Amniotic stem cell (primary cell): ENCODE results near the gene UMOD.
"Not testable (repeated sequence)": the region's sequence is repeated elsewhere in the genome, so short reads cannot be mapped to it uniquely, and the experiment has no call there.

Experiments used
- DNase-seq: peaks from one replicate; lab custom pipeline; 2025; lab: John Stamatoyannopoulos, UW

Gene UMOD

DNA sequence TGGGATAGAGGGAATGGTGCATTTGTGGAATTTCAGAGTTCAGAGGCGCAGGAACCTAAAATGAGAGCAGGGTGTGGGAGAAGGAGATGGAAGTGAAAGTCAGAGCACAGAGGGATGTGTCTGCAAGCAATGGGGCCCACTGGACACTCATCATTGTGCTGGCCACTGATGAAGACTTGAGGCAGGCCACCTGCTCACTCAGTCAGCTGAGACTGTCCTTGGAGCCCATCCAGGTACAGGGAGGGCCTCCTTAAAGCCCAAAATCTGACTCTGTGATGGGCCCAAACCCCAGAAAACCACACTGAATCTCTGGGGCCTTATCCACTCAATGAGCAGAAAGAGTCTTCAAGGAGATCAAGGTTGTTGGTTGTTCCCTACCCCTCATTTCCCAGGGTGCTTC is 30.8 kb downstream of the UMOD start:
- no peak for DNase-seq

DNA sequence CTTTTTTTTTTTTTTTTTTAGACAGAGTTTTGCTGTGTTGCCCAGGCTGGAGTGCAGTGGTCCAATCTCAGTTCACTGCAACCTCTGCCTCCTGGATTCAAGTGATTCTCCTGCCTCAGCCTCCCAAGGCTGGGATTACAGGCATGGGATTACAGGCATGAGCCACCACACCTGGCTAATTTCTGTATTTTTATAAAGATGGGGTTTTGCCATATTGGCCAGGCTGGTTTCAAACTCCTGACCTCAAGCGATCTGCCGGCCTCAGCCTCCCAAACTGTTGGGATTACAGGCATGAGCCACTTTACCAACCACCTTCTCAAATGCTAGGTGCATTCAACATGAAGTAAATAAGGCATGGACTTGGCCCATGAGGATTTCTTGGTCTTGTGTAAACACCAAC is 31.5 kb downstream of the UMOD start:
- not testable (repeated sequence) for DNase-seq

DNA sequence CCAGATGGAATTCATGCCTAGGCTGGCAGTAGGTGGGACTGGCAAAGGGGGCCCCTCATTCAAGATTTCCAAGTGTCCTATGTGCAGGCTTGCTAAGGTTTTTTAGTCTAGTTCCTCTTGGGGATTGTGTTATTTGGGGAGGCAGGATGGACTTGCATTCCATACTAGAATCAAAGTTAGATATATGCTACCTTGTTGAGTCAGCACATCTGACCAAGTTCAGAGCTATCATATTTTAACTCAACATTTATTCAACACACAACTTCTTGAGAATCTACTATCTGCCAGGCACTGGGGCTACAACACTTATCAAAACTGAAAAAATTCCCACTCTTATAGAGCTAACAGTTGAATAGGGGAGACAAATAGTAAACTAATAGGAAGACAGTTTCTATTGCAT is 31.9 kb downstream of the UMOD start:
- no peak for DNase-seq

DNA sequence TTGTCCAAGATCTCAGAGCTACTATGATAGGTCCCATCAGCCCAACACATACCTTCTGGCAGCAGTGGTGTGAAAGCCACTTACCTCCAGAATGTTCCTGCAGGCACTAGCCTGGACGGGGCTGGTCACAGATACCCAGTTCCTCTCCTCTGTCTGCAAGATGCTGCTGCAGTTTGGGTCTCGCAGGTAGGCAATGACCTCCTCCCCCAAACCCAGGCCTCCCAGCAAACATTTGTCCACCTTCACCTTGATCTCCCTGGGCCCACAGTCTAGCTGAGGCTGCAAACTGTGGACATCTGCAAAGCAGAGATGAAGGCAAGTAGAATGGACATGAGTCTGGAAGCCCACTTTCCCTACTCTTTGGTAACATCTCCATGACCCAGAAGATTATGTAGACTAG is 32.3 kb downstream of the UMOD start:
- DNase-seq = no peak

DNA sequence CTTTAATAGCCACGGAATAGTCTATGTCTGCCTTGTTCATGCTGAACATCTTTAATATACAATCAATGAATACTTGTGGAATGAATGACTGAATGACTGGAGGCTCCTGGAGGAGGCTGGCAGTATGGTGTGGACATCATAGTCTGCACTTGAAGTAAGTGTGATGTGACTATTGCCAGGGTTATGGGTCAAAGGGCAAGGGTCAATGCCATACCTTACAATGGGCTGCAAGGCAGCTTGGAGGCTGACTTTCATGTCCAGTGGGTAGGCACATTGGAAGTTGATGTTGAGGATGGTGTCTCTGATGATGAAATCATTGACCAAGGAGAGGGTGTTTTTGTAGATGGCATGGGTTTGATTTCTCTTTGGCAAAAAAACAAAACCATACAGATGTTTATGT is 33.1 kb downstream of the UMOD start:
- DNase-seq = no peak

DNA sequence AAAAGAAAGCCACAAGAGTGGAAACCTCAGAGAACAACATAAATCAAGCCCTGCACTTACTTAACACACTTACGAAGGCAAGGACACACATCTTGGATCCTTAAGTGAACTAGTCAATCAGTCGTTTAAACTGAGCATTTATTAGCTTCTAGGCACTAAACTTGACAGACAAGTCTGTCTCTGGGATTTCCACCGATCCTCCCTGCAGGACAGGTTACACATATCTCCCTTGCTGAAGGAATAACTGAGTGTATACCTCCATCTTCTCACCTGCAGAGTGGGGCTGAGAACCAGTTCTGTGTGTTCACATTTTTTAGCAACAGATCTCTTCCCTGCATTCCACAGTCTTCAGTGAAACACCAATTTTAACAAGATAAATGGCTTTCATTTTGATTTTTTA is 34.1 kb downstream of the UMOD start:
- DNase-seq = no peak

DNA sequence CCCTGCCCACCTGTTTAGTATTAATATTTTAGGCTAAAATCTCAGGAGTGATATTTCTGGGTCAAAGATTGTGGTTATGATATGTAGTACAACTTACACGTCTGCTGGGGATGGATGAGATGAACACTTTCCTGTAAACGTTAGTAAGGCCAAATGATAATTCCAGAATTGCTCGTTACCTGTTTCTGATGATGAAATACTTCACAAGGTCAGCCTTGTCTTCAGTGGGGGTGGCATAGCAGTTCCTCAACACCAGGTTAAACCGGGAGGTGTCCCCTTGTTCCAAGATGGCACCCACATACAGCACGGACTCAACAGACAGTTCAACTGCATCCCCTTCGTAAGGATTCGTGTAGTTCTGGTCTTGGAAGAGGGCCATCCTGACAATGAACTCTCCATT is 34.5 kb downstream of the UMOD start:
- no peak for DNase-seq

DNA sequence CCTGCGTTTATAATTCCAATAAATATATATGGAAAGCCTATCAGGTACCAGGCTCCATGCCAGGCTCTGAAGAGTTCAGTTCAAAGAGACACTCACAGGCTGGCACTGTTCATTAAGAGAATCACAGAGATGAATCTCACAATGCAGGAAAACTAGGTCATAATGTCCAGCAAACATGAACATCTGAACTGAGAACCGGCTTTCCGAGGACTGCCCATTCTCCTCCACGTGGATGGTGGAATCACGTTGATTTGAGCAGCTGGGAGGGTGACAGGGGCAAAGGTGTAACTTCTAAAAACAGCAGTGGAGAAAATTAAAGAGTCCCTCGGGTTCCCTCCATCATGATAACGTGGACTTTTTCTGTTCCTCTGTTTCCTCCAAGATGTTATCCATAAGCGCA is 35.4 kb downstream of the UMOD start:
- no peak for DNase-seq

DNA sequence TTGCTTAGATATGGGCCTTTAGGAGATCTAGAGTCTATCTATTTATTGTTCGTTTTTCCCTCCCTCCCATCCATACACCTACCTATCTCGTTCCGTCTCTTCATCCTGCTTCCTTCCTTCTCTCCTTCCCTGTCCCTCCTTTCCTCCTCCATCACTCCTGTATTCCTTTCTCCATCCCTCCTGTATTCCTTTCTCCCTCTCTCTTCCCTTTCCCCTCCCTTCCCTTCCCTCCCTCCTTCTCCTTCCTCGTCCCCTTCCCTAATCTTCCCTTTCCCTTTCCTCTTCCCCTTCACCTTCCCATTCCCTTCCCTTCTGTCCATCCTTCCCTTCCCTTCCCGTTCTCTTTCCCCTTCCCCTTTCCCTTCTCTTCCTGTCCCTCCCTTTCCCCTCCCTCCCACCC is 35.8 kb downstream of the UMOD start:
- DNase-seq = no peak

DNA sequence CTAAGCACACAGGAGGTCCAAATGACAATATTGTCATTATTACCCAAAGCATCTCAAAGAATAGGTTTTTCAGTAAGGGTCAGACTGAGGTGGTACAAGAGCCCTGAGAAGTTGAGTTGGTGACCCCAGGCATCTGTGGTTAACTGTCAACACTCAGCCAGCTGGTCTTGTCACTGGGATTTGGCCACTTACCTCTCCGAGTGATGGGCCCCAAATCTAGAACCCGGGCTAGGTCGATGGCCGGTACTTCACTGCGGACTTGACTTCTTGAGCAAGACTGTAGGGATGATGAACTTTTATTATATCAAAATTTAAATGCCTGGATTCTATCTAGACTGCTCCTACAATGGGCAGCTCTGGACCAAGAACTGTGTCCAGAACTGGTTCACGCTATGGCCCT is 36.8 kb downstream of the UMOD start:
- DNase-seq = no peak

DNA sequence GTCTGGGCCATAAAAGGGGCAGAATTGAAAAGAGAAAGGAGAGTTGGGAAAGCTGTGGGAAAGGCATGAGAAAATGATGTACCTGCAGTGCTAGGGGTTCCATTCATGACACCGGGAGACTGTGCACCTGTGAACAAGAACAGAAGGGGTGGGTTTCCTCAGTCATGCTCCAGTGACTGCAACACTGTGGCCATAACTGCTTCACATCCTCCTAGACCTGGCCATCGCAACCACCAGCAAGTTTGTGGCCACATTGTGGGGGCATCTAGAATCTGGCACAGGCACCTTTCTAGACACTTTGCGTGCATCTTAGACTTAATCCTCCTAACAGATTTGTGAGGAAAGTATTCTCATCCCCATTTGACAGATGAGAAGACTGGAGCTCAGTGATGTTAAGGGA is 37.9 kb downstream of the UMOD start:
- DNase-seq = no peak

DNA sequence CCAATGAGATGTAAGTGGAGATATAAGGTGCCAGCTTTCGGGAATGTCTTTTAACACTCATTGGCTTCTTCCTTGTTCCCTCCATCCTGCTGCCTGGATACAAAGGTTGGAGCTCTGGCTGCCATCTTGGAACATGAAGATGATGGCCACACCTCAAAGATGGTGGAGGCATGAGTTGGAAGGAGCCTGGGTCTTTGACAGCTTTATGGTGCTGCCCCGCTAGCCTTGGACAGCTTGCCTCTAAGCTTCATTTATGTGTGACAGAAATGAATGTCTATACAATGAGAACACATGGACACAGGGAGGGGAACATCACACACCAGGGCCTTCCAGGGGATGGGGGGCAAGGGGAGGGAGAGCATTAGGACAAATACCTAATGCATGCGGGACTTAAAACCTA is 38.8 kb downstream of the UMOD start:
- no peak for DNase-seq

DNA sequence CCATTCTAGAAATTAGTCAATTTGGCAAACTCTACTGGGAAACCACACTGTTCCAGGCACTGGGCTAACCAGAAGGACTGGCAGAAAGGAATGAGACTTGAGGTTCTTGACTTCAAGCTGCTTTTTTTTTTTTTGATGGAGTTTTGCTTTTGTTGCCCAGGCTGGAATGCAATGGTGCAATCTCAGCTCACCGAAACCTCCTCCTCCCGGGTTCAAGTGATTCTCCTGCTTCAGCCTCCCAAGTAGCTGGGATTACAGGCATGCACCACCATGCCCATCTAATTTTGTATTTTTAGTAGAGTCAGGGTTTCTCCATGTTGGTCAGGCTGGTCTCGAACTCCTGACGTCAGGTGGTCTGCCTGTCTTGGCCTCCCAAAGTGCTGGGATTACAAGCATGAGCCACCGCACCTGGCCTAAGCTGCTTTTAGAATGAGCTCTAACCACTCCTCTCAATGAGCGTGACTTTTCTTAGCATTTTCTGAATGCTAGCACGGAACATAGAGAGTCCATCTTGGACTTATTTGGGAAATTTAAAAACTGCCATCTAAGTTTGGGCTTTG is 39.9 kb downstream of the UMOD start:
- not testable (repeated sequence) for DNase-seq

DNA sequence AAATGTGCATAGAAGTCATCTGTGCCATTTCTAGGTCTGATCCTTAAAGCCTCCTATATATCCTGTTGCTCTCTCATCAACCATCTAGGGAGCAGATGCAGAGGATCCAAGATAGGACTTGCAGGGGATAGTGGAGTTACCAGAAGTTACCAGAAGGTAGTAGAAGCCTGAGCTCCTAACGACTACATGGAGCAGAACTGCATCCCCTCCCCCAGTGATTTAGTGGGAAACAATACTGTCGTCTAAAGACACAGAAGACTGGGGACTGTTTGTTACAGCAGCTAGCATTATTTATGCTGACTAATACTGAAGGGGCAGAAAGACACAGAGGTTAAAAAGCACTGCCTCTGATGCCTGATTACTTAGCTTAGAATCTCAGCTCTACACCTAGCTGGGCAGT is 41.0 kb downstream of the UMOD start:
- DNase-seq = no peak

DNA sequence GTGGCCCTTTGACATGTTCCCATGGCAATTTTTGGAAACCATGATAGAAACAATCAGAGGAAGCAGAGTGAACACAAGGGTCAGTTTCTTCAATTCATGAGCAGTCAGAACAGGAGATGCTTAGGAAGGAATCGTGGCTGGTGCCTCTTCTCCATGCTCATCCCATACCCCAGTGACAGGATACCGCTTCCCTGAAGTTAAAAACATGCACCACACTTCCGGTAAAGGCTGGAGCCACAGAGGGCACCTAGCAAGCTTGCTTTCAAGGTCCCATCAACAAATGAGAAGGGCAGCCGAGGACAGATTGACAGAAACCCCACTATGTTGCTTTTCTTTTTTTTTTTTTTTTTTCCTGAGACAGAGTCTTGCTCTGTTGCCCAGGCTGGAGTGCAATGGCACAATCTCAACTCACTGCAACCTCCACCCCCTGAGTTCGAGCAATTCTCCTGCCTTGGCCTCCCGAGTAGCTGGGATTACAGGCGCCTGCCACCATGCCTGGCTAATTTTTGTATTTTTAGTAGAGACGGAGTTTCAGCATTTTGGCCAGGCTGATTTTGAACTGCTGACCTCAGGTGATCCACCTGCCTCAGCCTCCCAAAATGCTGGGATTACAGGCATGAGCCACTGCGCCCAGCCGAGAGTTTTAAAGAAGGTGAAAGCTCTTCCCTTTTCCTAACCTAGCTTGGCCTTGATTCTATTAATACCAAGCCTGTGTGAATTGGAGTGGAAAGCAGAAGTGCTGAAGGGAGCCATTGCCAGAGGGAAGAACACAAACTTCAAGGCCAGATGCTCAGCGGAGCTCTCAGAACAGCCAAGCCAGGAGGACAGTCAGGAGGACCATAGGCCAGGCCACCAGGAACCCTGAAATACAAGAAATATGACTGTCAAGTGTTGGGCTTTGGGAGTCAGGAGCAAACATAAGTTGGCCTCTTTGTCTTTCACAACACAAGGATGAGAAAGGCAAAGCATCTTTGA is 41.8 kb downstream of the UMOD start:
- DNase-seq = no peak

DNA sequence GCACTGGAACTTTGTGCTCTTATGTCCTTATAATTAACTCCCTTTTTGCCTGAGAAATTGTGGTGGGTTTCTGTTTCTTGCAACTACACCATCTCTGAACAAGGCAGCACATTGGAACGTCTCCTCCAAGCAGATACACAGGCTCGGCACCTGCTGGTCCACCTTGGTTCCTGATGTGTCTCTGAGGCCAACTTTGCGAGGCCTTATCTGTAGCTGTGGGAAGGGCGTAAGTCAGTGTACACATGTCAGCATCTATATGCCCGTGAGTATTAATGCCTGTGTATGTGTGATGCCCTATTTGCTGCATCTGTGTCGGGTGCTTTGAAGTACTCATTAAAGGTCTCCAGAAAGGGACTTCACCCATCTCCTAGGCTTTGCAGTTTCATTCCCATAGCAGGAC is 42.7 kb downstream of the UMOD start:
- no peak for DNase-seq

DNA sequence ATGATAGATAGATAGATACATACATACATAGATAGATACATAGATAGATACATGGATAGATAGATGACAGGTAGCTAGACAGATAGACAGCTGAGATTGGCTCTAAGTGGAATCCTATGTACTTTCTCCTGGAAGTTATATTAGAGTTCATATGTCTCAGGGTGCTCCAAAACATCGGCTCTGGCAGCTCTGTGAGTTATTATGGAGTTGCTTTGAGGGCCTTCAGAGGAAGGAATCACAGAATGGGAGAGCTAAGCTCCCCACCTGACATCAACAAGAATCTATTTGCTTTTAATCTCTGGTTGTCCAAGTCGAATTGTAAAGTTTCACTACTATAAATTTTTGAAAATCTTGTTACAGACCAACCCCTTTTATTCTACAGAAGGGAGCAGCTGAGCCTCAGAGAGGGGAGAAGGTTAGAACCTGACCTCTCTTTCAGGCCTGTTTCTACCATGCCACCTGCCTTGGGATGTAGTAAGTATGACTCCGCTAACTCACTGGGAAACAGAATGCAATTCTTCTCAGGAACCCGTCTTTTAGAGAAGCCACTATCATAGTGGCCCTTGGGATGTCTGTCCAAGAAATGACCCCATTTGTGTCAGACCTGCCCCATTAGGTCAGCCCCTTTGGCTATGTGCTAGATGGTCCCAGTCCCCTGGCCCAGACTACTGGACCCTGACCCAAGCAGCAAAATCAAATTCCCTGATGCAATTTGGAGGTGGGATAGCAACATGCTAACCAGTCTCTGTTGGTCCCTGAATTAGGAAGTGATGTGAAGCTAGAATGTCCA is 43.5 kb downstream of the UMOD start:
- DNase-seq = no peak

DNA sequence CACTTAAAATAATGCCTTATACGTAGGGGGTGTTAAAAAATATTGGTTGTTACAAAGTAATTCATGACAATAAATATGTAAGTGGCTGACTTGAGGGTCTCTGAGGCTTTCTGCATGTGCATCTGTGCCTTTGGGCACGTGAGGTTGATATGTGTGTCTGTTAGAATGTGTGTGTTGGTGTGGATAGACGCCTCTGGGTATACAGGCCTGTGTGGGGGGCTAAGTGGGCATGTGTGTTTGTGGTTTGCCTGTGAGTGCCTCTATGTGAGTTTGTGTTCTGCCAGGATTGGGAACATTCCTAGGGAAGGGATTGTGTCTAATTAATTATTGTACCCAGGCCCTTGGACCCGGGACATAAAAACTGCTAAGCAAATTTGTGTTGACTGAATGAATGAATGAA is 44.2 kb downstream of the UMOD start:
- no peak for DNase-seq

DNA sequence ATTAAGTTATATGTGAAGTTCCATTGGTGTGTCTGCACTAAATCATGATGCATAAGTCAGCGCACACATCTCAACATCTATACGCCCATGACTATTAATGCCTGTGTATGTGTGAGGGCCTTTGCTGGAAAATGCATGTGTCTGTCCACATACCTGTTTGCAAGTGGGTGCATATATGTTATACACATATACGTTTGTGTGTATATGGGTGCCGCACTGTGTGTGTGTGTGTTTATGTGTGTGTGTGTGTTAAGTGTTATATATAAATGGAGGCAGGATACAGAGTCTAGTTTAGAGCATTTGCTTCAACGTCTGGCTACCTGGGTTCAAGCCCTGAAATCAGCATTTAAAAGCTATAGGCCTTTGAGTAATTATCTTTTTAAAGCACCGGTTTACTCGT is 44.7 kb downstream of the UMOD start:
- no peak for DNase-seq

DNA sequence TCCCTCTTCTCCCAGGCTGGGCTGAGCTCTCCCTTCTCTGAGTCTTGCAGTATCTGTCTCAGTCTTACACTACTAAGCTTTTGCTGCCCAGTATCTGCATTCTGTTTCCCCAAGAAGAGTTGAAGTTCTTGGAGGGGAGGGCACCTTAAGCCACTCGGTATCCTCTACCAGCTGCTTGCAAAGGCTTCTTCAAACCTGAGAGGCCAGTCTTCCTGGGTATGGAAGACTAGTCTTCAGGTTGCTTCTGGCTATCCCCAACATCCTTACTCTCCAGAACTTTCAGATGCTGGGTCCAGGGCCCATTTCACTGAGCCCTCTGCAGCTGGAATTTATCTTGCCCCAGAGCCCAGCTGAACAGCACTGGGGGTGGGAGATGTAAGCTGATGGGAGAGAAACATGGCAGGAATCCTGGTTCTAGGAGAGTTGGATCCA is 45.3 kb downstream of the UMOD start:
- DNase-seq = no peak

DNA sequence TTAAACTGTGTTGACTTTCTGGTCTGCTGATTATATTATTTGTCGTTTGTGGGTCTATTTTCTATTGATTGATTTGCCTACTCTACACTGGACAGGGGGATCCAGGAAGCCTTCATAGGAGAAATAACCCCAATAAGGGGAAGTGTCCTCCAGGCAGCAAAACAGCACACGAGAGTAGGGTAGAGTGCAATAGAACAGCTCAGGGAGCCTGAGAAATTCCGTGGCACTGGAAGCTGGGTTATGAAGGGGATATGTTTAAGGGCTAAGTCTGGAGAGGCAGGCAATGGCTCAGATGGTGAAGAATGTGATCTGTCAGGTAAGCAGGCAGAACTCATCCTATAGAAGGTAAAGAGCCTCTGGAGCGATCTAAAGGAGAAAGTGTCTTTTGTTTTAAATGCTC is 46.1 kb downstream of the UMOD start:
- DNase-seq = no peak

DNA sequence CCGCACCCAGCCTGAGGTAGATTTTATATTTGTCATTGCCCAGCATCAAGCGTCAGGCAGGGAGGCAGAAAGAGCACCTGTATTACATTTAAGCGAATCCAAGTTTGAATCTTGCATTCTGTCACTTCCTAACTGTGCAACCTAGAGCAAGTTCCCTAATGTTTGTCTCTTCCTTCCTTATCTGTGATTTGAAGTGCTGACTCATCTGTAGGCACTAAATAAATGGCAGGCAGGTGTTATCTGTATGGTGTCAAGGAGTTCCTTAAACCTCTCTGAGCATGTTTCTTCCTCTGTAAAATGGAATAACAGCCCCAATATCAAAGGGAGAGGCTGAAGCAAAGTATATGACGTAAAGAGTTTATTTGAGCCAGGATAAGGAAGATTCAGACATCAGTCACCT is 49.5 kb downstream of the UMOD start:
- DNase-seq = no peak

DNA sequence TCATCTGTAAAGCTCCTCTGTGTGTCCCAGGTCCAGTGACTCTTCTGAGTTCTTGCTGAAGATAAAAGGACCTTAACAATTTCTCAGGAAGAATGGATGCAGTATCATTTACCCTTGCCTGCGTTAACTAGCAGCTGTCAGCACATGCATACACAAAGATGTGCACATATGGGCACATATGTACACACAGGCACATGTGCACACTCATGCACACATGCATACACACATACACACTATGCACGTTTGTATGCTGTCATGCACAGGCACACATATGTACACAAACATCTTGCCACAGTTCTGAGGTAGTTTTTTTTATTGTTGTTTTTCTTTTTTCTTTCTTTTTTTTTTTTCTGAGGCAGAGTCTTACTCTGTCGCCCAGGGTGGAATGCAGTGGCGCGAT is 50.1 kb downstream of the UMOD start:
- no peak for DNase-seq
